T-helper 22 cell (primary cell): ENCODE data around the gene BRMS1.

Experiments
- DNase-seq: peaks from one replicate; pipeline ENCODE4 v3.0.0-alpha.2; 2020; ENCODE audit warnings: low read depth

The BRMS1 gene

DNA sequence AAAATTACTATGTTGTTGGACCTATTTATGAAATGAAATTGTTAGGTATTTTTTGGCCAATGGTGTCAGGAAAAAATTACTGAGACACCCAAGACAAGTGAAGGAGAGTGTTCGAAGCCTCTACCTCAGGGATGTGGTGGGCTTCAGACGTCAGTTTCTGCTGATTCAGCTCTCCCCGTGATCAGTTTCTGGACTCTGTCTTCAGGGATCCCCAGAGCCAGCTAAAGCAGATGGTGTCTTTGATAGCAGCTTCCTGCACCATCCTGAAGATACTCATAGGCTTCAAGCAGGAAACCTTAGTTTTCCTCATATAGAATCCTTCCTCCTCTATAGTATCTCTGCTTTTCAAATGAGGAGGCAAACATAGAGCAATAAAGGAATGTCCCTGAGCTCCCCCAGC lies 35.4 kb downstream of the BRMS1 start:
- DNase-seq = no peak

DNA sequence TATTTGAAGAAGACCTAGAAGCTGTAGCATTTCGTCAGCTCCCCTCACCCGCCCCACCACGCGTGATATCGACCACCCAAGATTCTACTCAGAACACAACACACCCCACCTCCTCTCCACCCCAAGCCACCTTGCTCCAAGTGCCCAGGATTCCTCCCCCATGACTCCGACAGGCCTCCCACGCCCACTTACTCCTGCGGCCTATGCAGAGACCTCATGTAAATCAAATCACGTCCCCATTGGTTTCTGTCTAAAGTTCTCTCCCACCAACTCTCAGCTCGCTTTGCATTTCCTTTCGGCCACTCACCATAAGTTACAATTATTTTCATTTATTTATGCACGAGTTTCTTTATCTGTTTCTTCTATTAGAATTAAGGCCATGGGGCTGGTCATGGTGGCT lies 42.2 kb downstream of the BRMS1 start:
- DNase-seq = no peak

DNA sequence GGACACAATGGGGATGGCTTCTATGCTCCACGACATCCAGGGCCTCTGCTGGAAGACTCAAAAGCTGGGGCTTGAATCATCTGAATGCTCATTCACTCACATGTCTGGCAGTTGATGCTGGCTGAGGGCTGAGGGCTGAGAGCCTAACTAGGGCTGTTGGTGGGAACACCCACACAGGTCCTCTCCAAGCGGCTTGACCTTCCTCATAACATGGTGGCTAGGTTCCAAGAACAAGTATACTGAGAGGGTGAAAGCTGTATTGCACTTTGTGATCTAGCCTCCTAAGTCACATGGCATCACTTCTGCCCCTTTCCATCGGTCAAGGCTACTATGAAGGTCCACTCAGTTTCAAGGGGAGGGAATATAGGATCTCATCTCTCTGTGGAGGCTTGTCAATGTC lies 45.7 kb downstream of the BRMS1 start:
- no peak for DNase-seq

DNA sequence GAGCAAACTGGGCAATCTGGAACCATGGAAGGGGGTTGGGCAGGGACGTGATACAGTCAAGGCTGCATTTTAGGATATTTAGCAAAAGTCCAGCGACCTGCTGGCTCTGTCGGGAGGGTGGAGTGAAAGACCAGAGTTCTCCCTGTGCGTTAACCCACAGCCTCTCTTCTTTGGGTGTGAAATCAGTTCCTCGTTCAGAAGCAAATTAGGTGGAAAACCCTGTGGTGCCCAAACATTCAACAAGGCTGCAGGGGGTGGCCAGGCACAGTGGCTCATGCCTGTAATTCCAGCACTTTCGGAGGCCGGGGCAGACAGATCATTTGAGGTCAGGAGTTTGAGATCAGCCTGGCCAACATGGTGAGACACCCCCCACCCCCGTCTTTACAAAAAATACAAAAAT lies 47.3 kb downstream of the BRMS1 start:
- DNase-seq = no peak

DNA sequence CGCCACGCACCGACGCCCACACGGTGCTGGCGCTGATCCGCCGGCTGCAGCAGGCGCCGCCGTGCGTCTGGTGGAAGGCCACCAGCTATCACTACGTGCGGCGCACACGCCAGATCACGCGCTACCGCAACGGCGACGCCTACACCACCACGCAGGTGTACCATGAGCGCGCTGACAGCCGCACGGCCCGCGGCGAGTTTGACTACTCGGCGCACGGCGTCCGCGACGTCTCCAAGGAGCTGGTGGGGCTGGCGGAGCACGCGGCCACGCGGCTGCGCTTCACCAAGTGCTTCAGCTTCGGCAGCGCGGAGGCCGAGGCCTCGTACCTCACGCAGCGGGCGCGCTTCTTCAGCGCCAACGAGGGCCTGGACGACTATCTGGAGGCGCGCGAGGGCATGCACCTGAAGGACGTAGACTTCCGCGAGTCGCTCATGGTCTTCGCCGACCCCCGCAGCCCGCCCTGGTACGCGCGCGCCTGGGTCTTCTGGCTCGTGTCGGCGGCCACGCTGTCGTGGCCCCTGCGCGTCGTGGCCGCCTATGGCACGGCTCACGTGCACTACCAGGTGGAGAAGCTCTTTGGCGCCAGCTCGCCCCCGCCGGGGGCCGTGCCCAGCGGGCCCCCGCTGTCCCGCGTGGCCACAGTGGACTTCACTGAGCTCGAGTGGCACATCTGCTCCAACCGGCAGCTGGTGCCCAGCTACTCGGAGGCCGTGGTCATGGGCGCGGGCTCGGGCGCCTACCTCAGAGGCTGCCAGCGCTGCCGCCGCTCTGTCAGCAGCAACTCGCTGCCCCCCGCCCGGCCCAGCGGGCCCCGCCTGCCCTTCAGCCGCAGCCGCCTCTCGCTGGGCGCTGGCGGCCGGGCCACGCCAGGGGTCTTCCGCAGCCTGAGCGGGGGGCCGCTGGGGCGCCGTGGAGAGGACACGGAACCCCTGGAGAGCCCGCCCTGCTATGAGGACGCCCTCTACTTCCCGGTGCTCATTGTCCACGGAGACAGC lies 50.0 kb downstream of the BRMS1 start:
- DNase-seq = no peak

DNA sequence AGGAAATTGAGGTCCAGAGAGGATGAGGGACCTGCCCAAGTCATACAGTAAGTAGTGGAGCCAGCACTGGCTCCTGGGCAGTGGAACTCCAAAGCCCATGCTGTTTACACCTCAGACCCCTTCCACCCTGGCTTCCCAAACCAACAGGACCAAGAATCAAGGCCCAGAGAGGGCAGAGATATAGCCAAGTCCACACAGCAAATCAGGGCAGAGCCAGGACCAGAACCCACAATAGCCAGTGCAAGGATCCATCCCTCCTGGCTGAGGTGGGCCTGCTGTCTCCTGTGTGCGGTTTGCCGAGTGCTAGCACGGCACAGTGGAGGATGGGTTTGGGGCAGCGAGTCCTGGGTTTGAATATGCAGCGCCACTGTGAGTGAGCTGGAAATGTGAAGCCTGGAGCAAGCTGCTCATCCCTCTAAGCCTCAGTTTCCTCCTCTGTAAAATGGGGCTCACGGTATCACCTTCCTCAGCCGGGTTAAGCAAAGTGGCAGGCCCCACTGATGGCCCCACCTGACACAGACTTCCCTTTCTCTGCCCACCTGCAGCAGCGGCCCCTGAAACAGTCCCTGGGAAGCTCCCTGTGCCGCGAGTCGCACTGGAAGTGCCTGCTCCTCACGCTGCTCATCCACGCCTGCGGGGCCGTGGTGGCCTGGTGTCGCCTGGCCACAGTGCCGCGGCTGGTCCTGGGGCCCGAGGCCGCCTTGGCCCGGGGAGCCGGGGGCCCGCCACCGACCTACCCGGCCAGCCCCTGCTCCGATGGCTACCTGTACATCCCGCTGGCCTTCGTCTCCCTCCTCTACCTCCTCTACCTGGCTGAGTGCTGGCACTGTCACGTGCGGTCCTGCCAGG lies 50.9 kb downstream of the BRMS1 start:
- DNase-seq = no peak

DNA sequence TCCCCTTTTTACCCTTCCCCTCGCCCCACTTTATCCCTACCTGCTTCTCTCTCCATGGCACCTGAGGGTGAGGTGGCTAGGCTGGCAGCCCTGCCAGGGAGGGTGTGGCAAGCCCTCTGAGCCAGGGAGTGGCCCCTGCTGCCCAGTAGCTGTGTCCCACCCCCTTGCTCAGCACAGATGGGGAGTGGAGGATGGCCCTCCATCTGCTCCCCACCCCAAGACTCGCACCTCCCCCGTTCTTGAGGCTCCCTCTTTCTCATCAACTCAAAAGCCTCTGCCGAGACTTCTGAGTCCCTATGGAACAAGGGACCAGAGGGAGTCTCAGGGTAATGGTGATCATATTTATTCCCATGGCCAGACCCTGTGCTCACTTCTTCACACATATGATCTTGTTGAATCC lies 51.6 kb downstream of the BRMS1 start:
- DNase-seq = no peak

DNA sequence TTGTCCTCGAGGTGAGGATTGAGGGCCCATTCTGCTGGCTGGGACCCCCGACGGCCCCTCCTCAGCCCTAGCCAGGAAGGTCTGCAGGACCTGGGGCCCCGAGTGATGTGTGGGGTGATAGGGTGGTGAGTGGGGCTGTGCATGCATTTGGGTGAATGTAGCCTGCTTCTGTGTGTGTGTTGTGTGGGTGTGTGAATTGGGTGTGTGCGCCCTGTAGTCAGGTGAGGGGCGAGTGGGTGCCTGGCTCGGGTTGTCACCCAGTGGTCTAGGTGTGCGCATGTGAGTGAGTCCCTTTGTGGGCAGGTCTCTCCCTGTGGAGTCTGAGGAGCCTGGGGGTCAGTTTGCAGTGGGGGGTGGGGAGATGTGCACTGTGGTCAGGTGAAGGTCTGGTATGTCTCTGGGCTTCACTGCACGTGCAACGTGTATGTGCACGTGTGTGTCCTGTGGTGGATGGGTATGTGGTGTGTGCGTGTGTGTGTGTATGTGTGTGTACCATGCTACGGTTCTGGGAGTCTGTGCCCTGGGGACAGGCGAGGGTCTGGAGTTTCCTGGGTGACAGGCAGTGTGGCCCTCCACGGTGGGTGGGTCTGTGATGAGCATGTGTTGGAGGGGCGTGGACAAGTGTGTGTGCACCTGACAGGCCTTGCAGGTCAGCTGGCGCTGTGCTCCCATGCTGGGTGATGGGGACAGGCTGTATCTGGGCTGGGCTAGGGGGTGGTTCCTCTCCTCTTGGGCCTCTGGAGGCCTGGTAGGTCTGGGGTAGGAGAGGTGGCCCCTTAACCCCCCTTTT lies 52.2 kb downstream of the BRMS1 start:
- no peak for DNase-seq

DNA sequence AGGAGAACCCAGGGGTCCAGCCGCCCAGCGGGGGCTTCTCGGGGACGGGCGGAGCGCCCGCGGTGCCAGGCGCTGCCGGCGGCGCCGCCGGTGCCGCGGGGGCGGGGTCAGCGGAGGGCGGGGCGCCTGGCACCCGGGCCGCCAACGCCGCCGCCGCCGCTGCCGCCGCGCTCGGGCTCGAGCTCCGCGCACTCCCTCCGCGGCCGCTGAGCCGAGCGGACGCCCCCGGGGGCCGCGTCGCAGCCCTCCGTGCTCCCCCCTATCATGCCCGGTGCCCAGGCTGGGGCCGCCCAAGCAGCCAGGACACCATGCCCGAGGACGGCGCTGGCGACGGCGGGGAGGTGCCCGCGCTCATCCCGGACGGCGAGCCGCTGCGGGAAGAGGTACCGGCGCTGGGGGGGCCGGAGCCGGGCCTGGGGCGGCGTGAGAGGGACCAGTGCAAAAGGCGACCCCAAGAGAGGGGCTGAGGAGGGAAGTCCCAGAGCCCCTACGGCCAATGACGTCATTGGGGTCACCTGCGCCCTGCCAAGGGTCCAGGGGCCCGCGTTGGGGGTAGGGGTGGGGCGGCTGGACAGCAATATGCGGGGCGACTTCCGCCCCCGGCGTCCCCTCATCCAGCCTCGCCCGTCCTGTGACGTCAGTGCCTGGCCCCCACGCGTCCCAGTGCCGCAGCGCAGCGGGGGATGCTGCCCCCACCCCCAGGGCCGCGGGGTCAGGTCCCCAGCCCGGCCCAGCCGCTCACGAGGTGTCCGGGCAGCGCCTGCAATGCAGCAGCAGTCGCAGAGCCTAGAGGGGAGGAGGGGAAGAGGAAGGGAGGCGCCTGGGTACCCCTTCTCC lies 53.0 kb downstream of the BRMS1 start, which contains the start of gene TMEM151A:
Gene TMEM151A, plus strand, starts transcription at position 189 of the 837 bp plus-strand sequence. Its CDS starts 120 bp downstream, at position 309.
- no peak for DNase-seq

DNA sequence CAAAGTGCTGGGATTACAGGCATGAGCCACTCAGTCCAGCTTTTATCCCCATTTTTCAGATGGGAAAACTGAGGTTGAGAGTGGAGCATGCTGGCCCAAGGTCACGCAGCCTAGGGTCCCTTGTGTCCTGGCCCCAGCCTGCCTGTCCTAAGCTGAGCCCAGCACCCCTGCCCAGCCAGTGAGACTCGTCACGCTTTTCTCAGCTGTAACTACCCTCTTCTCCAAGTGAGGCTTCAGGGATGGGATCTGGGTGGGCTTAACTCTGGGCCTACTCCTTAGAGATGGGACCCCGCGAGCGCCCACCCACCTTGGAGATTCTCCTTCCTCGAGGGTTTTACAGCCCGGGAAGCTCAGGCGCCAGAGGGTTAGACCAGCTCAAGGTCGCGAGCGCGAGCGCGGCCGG lies 53.6 kb downstream of the BRMS1 start:
- DNase-seq = no peak

DNA sequence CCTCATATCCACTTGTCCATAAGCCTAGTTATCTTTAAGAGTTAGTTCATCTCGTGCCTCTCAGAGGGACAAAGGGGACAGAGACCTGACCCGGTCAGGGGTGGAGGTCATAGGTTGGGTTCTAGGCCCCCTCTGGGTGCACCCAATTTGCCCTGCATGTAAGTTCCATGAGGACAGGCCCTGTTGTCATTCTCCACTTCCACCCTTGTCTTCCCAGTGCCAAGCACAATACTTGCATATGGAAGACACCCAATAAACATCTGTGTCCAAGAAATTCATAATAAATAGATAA lies 54.6 kb downstream of the BRMS1 start:
- no peak for DNase-seq

DNA sequence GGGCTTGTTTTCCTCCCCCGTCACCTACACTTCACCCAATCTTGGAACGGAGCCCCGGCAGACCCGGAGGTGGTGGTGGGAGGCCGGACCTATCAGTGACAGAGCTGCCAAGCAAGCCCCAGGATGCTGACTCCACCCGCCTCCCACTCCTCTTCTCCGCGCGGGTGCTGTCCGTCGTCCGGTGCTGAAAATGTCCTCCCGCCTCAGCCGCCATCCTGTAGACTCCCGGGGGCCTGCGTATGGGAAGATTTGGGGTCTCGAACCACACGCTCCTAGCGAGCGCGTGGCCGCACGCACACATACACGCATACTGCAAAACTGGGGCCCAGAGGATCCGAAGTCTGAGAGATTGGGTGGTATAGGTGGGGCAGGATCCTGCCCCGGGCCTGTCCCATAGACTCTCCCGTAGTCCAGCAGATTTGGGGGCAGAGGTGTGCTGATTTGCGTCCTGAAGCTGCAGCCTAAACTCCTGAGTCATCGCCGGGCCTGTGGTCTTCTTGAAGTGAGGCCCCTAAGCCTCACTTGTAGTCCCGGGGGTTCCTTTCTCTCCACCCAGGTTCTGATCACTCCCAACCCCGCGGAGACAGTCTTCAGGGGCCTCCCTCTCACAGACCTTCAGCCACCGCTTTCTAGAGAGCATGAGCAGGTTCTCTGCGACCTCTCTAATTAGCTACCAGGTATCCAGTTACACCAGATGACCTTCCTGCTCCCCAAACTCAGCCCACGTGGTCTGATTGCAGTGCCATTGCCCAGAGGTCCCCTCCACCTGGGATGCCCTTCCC lies 55.2 kb downstream of the BRMS1 start:
- peak; percentile 69 for DNase-seq

DNA sequence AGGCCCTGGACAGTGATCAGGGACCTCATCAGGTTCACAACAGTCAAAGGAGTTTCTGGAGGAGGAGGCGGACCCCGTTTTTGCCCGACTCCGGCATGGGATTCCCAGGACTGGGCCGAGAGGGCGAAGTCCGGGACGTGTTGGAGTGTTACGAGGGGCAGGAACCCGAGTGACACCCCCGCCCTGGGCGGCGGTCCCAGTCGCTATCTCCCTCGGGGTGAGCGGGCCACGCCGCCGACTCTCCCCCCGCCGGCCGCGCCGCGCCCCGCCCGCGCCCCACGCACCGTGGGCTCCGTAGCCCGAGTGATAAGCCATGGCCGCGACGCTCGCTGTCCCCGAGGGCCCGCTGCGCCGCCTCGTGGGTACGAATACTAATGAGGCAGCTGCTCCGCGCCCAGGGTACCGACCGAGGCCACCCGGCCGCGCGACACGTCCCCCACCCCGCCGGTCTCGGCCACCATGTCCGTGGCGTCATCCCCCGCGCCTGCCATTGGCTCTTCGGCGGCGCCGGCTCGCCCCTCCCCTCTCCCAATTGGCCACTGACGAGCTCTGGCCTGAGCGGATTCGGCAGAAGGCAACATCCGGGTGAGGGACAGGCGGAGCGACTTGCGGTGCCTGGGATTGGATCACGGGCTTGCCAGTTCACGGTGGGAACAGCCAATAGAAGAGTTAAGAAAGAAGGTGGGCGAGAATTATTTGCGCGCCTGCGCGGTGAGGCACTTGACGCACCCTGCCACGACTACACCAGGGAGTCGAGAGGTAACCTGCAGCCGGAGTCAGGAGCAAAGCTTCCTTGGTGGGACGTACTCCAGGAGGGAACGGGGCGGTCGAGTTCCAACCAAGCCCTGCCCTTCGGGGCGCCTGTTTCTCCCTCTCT lies 56.0 kb downstream of the BRMS1 start, which contains the start of gene YIF1A:
Gene YIF1A, minus strand, starts transcription at position 473 of the 877 bp plus-strand sequence. Its CDS starts 158 bp downstream, at position 315.
- peak; percentile 99 for DNase-seq

DNA sequence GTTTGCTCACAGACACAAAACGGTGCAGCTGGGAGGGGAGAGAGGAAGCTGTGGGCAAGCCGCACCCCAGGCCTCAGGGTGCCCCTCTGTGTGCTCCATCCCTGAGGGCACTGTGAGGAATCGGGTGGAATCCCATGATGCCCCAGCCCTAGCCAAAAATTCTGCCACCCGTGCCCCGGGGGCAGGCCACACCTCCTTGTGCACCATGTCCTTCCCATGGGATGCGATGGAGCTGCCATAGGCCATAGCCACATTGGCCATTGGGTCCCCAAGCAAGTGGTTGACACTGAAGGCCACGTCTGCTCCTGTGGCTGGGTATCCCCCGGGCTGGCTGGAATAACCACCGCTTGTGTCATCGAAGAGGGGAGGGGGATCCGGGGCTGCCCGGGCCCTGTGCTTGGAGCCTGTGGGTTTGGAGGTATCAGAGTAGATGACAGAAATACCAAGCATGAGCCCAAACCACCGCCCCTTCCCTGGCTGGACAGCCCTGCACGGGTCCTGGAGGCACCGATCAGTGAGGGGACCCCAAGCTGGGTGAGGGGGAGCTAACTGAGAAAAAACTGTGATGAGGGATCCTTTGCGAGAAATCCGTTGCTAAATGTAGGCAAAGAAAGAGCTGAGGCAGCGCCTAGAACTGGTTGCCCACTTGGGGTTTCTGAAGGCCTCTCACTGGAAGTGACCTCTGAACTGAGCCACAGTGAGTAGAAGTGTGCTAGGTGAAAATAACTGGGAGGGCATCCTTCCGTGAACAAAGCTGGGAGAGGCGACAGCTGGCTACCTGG lies 56.8 kb downstream of the BRMS1 start:
- DNase-seq = no peak
